Astrocyte of the spinal cord (primary cell): ENCODE measurements around the gene HK2.

ENCODE experiments used
- DNase-seq: peaks from one replicate; pipeline ENCODE4 v3.0.0; 2011; ENCODE audit warnings: low read depth, low spot score
- H3K4me3 ChIP-seq: 2 replicates; pipeline ENCODE4 v1.5.1; 2011; ENCODE audit warnings: low read depth, mild to moderate bottlenecking, low read length, moderate library complexity
- CTCF ChIP-seq: IDR thresholded peaks from 2 replicates; pipeline ENCODE4 v1.5.1; 2012; ENCODE audit warnings: low read depth, mild to moderate bottlenecking, low read length, inconsistent platforms
- in situ Hi-C: cut with HindIII; loops from 2 replicates; pipeline ENCODE4 v1.10.0; 2017; ENCODE audit warnings: low sequenced_read_pairs

The HK2 gene

DNA sequence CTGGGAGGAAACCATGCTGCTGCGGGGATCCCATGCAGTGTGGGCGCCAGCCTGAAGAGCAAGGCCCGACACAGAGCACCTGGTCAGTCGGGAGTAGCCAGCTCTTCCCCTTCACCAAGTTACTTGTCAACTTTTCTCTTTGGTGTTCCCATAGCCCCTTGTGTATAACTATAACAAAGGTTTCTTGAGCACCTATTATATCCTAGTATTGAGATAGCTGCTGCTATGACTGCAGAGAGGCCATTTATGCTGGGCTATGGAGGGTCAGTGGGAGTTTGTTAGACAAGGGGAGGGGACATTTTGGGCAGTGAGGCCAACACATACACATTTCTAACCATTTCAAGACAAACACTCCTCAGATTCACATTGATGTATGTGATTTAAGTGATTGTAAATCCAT lies 10.8 kb downstream of the HK2 start:
- TF ChIP-seq CTCF: no peak
- in situ Hi-C loops: no loop called here
- no peak for DNase-seq
- H3K4me3 ChIP-seq: no peak overlapping the region

DNA sequence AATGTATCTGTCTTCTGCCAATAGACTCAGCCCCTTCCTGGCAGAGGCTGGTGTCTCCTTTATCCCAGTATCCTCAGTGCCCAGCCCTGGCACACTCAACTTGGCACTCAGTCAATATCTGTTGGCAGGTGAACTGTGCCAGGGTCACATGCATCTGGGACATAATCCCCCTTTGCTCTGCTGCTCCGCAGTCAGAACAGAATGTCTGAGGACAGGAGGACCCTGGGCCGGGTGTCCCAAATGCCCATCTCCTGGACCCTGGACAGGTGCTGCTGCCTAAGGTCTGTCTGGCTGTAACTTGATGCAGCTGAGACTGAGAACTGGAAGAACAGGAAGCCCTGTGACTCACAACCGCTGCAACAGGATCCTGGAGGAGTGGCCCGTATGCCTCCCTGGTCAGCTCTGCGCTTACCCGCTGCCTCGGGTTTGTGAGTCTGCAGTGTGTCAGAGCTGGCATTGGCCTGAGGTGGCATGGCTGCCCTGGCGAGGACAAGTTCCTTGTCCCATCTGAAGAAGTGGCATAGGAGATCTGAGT lies 11.4 kb downstream of the HK2 start:
- peak; percentile 93 for DNase-seq
- in situ Hi-C loops: no loop called here
- no peak for TF ChIP-seq CTCF
- no peak overlapping the region for H3K4me3 ChIP-seq

DNA sequence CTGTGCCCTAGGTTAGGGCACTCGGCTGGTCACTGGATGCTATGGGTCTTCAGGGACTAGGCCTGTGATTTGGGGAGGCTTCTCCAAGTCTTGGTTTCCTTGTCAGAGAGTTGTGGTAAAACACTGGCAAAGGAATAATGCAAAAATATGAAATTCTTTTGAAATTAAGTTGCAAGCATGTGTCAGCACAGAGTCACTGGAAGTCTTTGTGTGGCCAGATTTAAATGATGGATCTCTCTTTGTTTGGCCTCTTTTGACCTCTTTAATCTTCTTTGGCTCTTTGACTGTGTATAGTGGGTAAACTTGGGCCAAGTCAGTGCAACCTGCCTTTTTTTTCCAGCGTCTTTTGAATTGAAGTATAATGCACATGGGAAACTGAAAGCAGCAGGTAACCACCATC lies 12.1 kb downstream of the HK2 start:
- no peak for DNase-seq
- H3K4me3 ChIP-seq: no peak overlapping the region
- in situ Hi-C loops: no loop called here
- TF ChIP-seq CTCF: no peak

DNA sequence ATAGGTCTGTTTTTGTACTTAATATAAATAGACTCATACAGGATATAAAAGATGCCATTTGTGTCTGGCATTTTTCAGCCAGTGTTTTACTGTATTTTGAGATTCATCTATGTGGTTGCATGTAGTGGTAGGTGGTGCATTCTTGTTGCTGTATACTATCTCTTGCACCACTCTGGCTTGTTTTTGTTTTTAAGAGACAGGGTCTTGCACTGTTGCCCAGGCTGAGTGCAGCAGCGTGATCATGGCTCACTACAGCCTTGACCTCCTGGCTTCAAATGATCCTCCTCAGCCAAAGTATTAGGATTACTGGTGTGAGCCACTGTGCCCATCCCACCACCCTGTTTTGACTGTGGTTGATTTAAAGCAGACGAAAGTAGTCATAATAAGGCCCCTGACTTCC lies 12.6 kb downstream of the HK2 start:
- no peak overlapping the region for H3K4me3 ChIP-seq
- DNase-seq: no peak
- in situ Hi-C loops: no loop called here
- no peak for TF ChIP-seq CTCF

GRCh38 chr2:74847070-74847858 lies 13.3 kb downstream of the HK2 start:
- DNase-seq: no peak
- TF ChIP-seq CTCF: no peak
- no peak overlapping the region for H3K4me3 ChIP-seq
- in situ Hi-C loops: no loop called here

DNA sequence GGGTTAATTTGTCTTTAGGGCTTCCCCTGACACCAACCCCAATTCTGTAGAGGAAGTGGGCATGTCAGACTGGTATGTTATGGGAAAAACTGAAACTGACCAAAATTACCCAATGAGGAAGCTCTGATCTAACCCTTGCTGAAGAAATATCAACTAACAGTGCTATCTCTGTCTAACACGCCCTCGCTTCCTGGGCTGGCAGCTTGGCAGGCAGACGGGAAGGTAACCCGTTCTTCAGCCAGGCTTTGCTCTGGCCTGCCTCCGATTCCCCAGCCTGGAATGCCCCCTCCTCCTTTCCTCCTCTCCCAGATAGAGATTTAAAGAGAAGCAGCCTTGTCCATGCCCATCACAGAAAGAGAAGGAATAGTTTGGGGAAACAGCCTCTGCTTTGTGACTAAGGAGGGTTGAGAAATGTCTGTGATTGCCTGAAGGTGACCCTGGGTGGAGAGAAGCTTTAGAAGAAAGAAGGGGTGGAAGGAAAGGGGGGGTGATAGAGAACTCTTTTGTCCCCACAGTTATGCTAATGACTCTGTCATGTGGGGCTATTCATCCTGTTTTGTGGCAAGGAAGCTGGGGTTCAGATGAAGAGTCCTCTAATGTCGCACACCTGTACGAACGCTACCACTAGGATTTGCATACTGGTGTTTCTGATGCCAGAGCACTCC lies 15.4 kb downstream of the HK2 start:
- TF ChIP-seq CTCF: no peak
- in situ Hi-C loops: no loop called here
- no peak overlapping the region for H3K4me3 ChIP-seq
- no peak for DNase-seq
